Right ventricle myocardium superior (tissue), 1 donor: ENCODE data around the gene PTPRA. TPM values are rescaled to one million over a fixed set of nuclear protein-coding genes. Genes with fewer than 3 reads are reported as not detected.
A peak's percentile ranks its signal among the peaks of the same experiment; 100 is the strongest.

Experiments
- ATAC-seq: fragments of 200-7000 bp; cut with Tn5 transposase; one replicate; pipeline ENCODE4 v1.9.1; 2020; ENCODE audit warnings: mild to moderate bottlenecking; ENCODE audit not compliant: poor library complexity
- DNase-seq: peaks from one replicate; pipeline ENCODE4 v3.0.0-alpha.2; 2020
- intact Hi-C: fragments of 100-400 bp; cut with DNase I; formaldehyde crosslinking; loops from one replicate; pipeline ENCODE4 v1.11.2; 2022
- total RNA-seq: library from RNA; stranded (reverse); fragmentation: NEBNext Ultra II Directional; extraction: Animal tissue kit (Norgen Biotek cat#: 25700); gene quantifications from one replicate; pipeline ENCODE4 v1.2.1, GENCODE V29; 2021
- donor health status: DM: no; HTN: yes; CAD: no; lungs with severe emphysema.

The PTPRA gene
- total RNA-seq, 1 donor from 2014 or later, result 24.2 TPM

DNA sequence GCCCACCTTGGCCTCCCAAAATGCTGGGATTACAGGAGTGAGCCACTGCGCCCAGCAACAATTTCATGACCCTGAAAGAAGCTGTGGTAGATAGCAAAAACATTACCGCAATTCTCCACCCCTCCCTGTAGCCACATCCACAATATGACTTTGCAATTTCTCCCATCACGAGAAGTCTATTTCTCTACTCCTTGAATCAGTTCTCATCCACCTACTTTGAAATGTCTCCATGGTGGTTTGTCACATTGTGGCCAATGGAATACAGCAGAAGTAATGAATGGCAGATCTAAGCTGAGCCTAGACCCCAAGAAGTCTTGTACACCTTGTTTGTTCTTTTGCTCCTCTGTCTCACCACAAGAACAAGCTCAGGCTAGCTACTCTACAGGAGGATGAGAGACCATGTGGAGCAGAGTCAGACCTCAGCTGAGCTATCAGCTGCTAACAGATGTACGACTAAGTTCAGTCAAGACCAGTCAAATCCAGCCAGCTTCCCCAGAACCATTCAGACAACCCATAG lies 204.4 kb downstream of the PTPRA start:
- ATAC-seq (no peak), DNase-seq (no peak)
- intact Hi-C loops, result no loop called here

DNA sequence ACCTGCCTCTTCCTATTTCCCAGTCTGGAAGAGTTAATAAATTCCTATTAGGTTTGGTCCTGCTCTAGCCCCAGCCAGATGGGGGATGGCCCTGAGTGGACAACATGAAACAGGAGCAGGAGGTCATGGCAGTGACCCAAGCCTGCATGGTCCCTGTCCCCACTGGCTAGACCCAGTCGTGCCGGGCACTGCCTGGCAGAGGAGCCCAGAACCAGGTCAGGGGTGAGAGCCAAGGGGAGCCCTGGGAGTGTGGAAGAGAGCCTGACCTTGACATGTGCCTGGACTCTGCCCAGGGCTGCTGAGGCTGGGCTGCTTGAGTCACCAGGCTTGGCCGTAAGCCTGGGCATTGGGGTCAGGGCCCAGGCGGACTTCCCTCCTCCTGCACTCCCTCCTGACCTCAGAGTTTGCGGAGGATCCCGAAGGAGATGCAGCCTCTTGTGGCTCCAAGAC lies 207.7 kb downstream of the PTPRA start:
- peak; percentile 88 for DNase-seq
- intact Hi-C loops, result no loop called here
- ATAC-seq, result peak; percentile 97

DNA sequence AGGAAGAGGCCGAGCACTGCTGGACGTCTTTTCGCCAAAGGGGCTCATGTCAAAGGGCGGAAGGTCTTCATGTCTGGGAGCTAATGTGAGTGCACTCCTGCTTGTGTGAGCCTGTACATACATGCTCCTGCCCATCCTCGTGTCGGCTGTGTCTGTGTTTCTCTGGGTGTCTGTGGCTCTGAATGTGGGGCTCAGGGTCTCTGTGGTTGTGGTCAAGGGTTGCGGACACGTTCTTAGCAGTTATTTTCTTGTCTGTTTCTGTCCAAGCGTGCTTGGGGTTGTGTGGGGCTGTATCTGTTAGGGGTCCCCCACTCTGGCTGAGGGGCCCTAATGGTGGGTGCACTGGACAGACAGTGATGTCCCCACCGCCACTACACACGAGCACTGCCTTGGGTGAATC lies 208.4 kb downstream of the PTPRA start:
- DNase-seq (no peak), ATAC-seq (no peak)
- intact Hi-C loops, result no loop called here

DNA sequence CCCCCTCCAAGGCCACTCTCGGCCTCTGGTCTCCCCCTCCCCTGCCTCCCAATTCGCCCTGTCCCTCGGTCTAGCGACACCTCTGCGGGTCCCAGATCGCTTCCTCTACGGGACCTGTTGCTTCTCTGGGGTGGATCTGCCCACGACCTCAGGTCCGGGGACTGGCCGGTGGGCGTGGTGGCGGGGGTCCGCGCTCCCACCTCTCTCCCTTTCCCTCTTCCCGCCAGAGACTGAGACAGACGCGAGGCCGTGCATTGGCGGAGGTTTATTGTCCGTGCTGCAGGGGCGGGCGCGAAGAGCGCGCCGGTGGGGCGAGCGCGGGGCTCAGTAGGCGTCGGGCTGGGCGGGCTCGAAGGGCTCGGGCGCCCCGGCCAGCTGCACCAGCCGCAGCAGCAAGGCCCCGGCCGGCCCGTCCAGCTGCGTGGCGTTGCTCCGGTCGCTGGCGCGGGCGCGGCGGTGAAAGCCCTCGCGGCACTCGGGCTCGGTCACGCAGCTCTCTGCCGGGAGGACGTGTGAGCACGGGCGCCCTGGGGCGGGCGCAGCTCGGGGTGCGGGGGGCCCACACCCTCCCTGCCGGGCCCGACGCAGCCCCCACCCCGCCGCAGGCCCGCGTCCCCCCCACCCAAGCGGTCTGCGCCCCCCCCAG lies 209.1 kb downstream of the PTPRA start:
- DNase-seq (no peak), ATAC-seq (peak; percentile 26)
- intact Hi-C loops, result no loop called here

DNA sequence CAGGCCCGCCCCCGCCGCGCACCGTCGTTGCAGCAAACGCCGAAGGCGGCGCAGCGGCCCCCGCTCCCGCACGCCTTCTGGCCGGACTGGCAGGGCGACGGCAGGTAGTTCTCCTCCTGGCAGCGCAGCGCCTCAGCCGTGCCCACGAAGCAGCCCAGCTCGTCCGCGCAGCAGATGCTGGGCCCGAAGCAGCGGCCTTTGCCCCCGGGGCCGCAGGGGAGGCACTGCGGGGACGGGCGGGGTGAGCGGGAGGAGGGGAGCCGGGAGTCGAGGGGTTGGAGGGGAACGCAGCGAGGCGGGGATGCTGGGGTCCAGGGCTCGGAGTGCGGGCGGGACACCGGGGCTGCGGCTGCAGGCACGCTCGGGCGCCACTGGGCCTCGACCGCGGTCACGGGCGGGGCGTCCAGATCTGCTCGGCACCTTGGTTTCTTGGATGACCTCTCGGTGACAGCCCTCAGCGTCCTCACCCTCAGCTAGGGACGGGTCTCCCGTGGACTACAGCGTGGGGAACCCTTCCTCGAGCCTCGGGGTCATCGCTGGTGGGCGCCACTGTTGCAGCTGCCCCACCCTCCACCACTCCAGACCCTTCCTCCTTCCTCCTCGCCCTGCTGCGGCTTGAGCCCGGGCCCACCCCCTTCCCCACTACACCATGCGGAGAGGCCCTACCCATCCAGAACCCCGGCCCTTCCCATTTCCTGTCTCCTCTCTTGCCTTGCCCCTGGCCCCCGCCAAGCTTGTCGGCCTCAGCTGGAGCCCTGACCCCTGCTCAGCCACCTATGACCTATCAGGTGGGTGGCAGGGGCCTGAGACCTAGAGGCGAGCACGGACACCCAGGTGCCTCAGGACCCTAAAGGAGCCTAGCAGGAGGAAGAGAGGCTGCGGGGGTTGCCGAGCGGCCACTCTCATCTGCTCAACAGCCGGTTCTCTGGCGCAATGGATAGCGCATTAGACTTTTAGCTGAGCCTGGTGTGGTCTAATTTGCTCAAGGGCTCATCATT lies 210.0 kb downstream of the PTPRA start:
- no peak for ATAC-seq
- intact Hi-C loops, result no loop called here
- DNase-seq, result no peak

DNA sequence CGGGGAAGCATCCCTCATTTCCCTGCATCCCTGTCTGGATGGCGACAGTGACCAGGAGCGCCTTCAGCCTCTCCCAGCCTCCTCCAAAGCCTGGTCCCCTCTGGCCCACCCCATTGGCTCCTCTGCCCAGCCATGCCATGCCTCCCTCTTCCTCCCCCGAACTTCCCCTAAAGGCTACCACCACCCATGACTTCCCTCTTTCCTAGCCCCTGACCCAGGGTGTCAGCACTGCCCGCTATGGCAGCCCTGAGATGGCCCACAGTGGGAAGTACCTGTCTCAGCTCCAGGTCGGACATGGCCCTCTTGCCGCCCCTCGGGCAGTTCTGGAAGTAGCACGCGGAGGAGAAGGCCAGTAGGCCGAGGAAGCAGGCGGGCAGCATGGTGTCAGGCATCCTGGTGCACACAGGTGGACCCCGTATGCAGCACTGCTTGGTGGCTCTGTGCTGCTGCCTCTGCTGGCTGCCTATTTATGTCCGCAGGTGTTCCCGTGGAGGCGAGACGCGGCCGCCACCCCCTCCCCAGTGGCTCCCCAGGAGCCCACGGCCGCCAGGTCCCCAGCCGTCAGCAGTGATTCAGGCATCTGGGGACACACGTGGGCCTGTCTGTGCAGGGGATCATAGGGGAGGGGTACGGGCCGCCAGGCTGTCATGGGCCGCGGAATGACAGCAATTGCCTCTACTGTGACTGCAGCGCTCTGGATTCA lies 211.2 kb downstream of the PTPRA start, which contains the start of gene AVP:
Gene AVP (minus strand): TSS at position 442 of the 703 bp plus-strand sequence. CDS start 50 bp downstream, at position 392.
- intact Hi-C loops, result no loop called here
- no peak for DNase-seq
- ATAC-seq, result no peak

DNA sequence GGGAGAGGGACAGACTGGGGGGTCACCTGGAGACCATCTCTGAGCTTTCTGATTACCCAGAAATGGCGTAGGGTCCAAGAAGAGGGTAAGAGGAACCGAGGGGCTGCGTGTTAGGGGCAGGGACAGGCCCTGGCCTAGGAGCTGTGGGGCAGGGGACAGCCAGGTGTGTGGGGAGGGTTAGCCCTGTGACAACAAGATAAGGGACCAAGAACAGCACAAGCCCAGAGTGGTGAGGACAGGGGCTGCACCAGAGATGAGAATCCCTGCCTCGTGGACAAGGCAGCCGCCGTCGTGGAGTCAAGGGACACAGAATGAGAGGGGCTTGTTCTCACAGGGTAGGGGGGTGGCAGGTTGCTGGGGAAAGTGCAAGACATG lies 211.7 kb downstream of the PTPRA start:
- no peak for ATAC-seq
- intact Hi-C loops, result no loop called here
- DNase-seq, result no peak

DNA sequence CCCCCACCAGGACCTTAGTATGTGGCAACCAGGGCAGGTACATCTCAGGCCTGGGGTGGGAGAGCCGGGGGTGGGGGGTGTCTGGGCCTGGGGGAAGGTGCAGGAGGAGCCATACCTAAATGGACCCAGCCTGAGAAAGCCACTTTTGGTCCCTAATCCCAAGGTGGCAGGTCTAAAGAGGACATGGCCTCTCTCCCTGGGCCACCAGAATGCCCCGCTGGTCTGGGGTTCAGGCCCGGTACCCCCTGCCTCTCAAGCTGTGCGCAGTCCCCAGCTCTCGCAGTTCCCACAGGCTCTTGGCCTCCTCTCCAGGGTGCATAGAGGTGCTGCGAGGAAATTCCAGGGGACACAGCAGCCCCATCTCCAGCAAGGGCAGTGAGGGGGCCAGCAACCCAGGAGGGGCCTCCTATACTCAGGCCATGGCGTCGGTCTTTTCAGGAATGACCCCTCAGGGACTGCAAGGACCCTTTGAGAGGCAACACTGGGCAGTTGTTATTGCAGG lies 212.3 kb downstream of the PTPRA start:
- no peak for DNase-seq
- no peak for ATAC-seq
- intact Hi-C loops, result no loop called here

DNA sequence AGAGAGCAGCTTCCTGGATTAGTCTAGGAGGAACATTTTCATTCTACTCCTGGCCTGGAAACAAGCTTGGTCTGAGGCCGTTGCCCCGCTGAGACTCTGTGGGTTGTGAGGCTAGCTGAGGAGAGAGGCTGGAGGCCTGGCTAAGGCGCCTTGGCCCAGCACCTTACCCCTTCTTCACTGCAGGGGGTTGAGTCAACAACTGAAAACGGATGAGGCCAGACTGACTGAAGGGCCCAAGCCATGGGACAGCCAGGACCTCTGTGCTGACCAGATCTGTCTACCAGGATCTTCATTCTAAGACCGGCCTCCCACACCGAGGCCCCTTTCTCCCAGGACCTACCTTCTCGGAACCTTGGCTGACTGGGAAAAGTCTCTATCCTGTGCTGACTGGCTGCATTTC lies 214.8 kb downstream of the PTPRA start:
- ATAC-seq (no peak), DNase-seq (no peak)
- intact Hi-C loops, result no loop called here

Other genes starting within 250 kb of the PTPRA start
- 45.6 TPM for gene NOP56, start 220.8 kb upstream of the PTPRA start, total RNA-seq
- gene IDH3B, start 209.3 kb upstream of the PTPRA start, total RNA-seq, result 277 TPM
- gene EBF4, start 180.7 kb upstream of the PTPRA start, total RNA-seq, result 2.9 TPM
- gene CPXM1, start 72.9 kb upstream of the PTPRA start, total RNA-seq, result 1.0 TPM
- gene C20orf141, start 58.5 kb upstream of the PTPRA start, total RNA-seq, result not detected
- not detected for gene TMEM239, start 57.1 kb upstream of the PTPRA start, total RNA-seq
- gene PCED1A, start 32.8 kb upstream of the PTPRA start, total RNA-seq, result 7.3 TPM
- 17.1 TPM for gene VPS16, start 32.7 kb upstream of the PTPRA start, total RNA-seq
- gene GNRH2, start 170.1 kb downstream of the PTPRA start, total RNA-seq, result not detected
- 49.9 TPM for gene MRPS26, start 172.6 kb downstream of the PTPRA start, total RNA-seq
- not detected for gene OXT, start 198.1 kb downstream of the PTPRA start, total RNA-seq
- 0.51 TPM for gene AVP, start 211.2 kb downstream of the PTPRA start, total RNA-seq